Activated T-cell treated with anti-CD3 and anti-CD28 coated beads, Interleukin-2, amount 50 U/mL, for 24 hours (primary cell): ENCODE results near the gene IL37.
A peak's percentile ranks its signal among the peaks of the same experiment; 100 is the strongest.

Experiments used
- DNase-seq: peaks from one replicate; pipeline ENCODE4 v3.0.0-alpha.2; 2020
- H3K27ac Mint-ChIP-seq: 2 replicates; pipeline ENCODE4 v1.8.0; 2020; ENCODE audit warnings: mild to moderate bottlenecking, mixed read lengths
- H3K27me3 Mint-ChIP-seq: 2 replicates; pipeline ENCODE4 v1.8.0; 2020; ENCODE audit warnings: mixed read lengths
- H3K36me3 Mint-ChIP-seq: 2 replicates; pipeline ENCODE4 v1.8.0; 2020; ENCODE audit warnings: low read depth, mixed read lengths
- H3K4me1 Mint-ChIP-seq: 2 replicates; pipeline ENCODE4 v1.8.0; 2020; ENCODE audit warnings: low read depth, mixed read lengths
- H3K4me3 Mint-ChIP-seq: 2 replicates; pipeline ENCODE4 v1.8.0; 2020; ENCODE audit warnings: mild to moderate bottlenecking, moderate library complexity, mixed read lengths
- H3K9me3 Mint-ChIP-seq: 2 replicates; pipeline ENCODE4 v1.8.0; 2020; ENCODE audit warnings: mixed read lengths

The IL37 gene, protein sequence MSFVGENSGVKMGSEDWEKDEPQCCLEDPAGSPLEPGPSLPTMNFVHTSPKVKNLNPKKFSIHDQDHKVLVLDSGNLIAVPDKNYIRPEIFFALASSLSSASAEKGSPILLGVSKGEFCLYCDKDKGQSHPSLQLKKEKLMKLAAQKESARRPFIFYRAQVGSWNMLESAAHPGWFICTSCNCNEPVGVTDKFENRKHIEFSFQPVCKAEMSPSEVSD

DNA sequence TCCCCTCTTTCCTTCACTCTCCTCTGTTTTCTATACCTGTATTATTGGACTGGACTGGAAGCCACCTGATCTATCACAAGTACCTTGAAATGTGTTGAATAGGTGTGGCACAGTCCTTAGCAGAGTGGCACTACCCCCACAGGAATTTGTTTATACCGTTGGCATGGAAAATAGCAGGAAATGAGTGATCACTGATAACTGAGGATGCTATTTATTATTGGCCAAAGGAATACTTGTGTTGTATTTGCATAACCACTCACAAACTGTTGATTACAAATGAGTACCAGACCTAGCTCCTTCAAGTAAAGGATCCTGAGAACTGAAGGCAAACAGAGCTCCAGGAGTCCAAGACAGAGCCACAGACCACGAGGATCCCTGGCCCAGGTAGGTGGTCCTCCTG lies at the start of gene IL37:
IL37 (plus strand) TSS at position 301 of the 400 bp plus-strand sequence. CDS start 1,848 bp downstream, outside the sequence.
- no peak for DNase-seq
- Mint-ChIP-seq H3K9me3 (no peaks in the 10 kb centered on the region), H3K4me1 (peaks cover 14% of the 10 kb centered on the region), H3K27me3 (no peaks in the 10 kb centered on the region), H3K36me3 (no peaks in the 10 kb centered on the region), H3K4me3 (no peak within 1 kb of the TSS), H3K27ac (no peak within 1 kb of the TSS)

DNA sequence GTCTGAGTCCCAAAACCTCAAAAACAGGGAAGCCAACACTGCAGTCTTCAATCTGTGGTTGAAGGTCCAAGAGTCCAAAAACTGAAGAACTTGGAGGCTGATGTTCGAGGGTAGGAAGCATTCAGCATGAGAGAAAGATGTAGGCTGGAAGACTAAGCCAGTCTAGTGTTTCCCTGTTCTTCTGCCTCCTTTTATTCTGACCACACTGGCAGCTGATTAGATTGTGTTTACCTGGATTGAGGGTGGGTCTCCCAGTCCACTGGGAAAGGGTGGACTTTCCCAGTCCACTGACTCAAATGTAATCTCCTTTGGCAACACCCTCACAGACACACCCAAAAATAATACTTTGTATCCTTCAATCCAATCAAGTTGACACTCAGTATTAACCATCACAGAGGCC lies 46.9 kb upstream of the IL37 start:
- DNase-seq: no peak
- Mint-ChIP-seq H3K9me3 (peaks cover 9% of the 10 kb centered on the region), H3K4me3 (no peak overlapping the region), H3K27me3 (peaks cover 11% of the 10 kb centered on the region), H3K4me1 (no peaks in the 10 kb centered on the region), H3K27ac (no peak overlapping the region), H3K36me3 (peaks cover 4% of the 10 kb centered on the region)

DNA sequence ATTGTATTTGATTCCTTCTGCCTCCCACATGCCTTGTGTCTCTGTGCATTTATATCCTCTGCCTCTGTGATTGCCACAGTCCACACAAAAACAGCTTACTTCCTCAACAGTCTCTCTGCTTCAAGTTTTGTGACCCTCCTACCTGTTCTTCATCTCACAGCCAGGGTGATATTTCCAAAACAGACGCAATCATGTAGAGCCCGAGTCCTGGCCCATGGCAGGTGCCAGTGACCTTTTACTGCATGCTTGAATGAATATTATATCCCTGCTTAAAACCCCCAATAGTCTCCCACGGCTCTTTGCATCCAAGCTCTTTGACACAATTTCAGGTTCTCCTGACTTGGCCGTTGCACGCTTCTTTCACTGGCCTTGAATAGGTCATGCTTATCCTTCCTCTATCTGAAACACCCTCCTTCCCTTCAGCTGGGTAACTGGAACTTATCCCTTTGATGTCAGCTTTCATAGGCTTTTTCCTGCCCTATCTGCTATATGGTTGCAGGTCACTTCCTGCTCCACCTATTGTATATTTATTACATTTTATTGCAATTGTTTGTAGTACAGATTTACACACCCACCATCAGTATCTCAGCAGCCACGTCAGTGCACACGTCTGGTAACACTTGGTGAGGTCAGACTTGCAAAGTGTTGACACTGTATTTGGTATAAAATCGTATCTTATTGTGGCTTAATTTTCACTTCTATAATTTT lies 44.7 kb upstream of the IL37 start:
- no peak for DNase-seq
- Mint-ChIP-seq H3K36me3 (no peaks in the 10 kb centered on the region), H3K9me3 (no peaks in the 10 kb centered on the region), H3K27me3 (peaks cover 25% of the 10 kb centered on the region), H3K4me3 (no peak overlapping the region), H3K4me1 (no peaks in the 10 kb centered on the region), H3K27ac (no peak overlapping the region)

DNA sequence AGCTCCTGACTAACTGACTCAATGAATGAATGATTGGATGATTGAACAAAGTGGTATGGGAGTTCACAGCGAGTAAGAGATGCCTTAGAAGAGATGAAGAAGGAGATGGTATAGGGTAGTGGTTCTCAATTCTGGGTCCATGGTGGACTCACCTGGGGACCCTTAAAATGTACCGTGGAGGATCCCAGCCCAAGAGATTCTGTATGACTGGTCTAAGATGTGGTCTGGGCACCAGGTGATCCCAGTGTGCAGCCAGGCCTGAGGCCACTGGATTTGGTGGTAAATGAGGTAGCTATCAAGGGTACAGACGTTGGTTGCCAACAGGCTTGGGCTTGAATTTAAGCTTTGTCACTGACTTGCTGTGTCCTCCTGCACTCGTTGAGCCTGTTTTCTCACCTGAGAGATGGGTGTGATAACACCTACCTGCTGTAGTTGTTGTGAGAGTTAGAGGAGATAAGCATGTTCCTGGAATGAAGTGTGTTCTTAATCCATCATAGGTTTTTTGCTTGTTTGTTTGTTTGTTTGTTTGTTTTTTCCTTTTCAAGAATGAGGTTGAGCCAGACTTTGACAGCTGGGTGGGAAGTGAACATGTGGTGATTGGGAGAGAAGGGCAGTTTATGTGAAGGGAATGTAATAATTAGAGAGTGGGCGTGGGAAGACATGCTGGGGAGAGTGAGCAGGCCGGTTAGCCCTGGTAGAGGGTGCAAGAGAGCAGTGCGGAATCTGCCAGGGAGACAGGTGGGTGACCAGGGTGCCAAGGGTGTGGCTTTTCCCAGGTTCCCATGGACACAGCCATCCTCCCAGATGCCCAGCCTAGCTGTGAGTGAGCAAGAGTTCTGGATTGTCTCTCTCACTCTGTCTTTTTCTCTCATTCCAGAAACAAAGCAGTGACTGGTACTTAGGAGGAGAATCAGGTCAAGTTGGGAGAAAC lies 43.0 kb upstream of the IL37 start:
- Mint-ChIP-seq H3K9me3 (no peaks in the 10 kb centered on the region), H3K4me1 (no peaks in the 10 kb centered on the region), H3K27ac (no peak overlapping the region), H3K36me3 (no peaks in the 10 kb centered on the region), H3K4me3 (no peak overlapping the region), H3K27me3 (peaks cover 27% of the 10 kb centered on the region)
- DNase-seq: no peak

DNA sequence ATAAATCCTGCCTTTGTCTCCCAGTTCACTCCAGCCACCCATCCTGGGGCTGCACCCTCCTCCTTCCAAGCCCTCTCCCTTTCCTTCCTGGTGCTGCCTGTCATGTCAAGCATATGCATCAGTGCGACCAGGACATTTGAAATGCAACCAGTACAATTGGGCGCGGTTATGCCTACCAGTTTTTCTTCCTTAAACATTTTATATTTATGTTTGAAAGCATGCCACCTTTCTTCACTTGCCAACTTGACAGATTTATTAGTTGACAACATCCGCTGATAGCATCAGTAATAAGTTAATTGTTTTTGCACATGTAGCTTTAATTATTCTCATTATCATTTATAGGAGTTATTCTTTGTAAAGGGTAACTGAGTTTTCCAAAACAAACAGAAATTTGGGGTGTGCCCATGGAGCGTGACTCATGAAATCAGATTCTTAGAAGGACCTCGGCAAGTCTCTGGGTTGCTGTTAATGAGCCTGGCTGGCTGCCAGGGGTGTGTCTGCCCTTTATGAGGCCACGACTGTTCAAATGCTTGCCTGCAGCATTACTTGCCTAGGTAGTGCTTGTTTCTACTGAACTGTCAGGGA lies 41.6 kb upstream of the IL37 start:
- Mint-ChIP-seq H3K4me3 (no peak overlapping the region), H3K9me3 (no peaks in the 10 kb centered on the region), H3K36me3 (no peaks in the 10 kb centered on the region), H3K27ac (no peak overlapping the region), H3K4me1 (no peaks in the 10 kb centered on the region), H3K27me3 (peaks cover 27% of the 10 kb centered on the region)
- no peak for DNase-seq

DNA sequence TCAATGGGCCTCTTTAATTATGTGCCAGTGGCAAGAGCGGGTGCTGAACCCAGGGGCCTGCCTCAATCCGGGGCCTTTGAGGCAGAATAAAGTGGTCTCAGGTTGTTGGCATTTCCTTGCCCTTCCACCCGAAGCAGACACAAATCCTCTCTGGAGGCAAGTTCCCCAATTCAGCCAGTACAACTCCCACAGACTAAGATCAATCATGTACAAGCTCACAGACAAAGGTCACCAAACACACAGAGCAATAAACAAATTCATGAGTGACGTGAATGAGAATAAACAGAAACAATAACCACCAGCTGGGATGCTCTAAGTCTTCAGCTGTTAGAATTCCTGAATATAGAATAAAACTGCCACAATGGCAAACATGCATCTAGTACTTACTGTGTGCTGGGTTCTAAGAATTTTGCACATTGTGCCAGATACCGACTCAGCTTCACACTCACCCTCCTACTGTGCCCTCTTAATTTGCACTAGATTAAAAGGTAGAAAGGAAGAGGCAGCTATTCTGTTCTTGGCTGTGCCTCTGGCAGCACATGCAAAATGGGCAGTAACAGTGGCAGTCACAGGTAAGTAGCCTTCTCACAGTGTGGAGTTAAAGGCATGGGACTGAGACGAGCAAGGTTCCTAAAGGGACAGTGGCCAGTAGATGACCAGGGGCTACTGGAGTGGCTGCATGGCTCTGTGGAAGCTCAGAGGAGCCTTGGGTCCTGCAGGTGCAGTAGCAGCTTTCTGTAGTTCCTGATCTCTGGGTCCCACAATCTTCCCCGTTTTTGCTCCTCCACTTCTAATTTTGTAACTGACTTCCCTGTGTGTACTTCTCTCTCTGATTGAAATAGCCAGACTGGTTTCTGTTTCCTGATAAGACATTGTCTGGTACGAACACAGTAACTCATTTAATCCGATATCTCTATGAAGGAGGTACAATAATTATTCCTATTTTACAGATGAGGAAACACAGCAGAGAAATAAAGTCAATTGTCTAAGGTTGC lies 39.8 kb upstream of the IL37 start:
- no peaks in the 10 kb centered on the region for H3K36me3 Mint-ChIP-seq
- H3K4me3 Mint-ChIP-seq: no peak overlapping the region

DNA sequence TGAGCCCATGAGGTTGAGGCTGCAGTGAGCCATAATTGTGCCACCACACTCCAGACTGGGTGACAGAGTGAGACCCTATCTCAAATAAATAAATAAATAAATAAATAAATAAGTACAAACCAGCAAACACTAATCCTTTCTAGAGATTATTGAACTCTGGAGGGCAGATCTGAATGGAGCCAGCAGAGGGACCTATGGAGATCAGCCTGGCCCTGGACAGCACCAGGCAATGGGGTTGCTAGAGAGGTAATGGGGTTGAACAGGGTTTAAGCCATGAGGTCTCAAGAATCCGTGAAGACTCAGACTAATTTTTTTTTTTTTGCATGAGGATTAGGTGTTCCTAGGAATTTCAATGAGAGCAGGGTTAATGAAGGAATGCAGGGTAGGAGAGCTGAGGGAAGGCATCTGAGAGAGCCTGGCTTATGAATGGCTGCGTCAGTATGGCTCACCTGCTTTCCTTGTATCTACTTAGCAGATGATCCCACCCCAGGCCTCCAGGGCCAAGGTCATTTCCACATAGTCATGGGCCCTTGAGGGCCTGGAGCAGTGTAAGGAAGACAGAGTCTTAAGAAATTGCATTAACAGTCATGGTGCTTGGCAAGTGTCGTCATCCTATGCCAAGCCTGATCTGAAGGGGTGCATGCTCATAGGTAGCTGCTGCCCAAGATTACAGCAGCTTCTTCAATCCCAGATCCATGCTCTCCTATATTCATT lies 34.6 kb upstream of the IL37 start:
- no peaks in the 10 kb centered on the region for H3K9me3 Mint-ChIP-seq
- H3K36me3 Mint-ChIP-seq: no peaks in the 10 kb centered on the region
- H3K4me3 Mint-ChIP-seq: no peak overlapping the region
- H3K4me1 Mint-ChIP-seq: peaks cover 21% of the 10 kb centered on the region
- no peak for DNase-seq
- H3K27me3 Mint-ChIP-seq: peaks cover 2% of the 10 kb centered on the region
- H3K27ac Mint-ChIP-seq: no peak overlapping the region

More for the DNA sequence above, 39.8 kb upstream of the IL37 start:
- no peak for DNase-seq
- Mint-ChIP-seq H3K27ac (no peak overlapping the region), H3K27me3 (peaks cover 27% of the 10 kb centered on the region), H3K4me1 (no peaks in the 10 kb centered on the region), H3K9me3 (no peaks in the 10 kb centered on the region)

DNA sequence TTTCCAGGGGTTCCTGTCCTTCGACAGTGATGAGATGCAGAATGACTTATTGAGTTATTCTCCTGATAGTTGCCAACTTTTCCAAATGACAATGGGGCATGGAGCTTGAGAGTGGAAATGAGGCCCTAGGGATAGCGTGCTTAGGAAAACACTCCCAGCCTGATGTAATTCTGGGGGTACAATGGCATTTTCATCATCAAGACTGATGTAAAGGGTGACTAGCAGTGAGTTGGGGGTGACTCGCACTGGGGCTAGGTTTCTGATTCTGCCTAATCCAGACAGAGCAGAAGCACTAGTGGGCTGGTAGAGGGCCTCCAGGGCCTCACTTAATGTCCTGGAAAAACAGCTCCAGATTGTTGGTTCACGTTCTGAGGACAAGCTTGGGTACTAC lies 34.0 kb upstream of the IL37 start:
- Mint-ChIP-seq H3K36me3 (no peaks in the 10 kb centered on the region), H3K4me1 (peaks cover 23% of the 10 kb centered on the region), H3K27me3 (no peaks in the 10 kb centered on the region), H3K9me3 (no peaks in the 10 kb centered on the region), H3K4me3 (no peak overlapping the region), H3K27ac (no peak overlapping the region)
- DNase-seq: no peak

DNA sequence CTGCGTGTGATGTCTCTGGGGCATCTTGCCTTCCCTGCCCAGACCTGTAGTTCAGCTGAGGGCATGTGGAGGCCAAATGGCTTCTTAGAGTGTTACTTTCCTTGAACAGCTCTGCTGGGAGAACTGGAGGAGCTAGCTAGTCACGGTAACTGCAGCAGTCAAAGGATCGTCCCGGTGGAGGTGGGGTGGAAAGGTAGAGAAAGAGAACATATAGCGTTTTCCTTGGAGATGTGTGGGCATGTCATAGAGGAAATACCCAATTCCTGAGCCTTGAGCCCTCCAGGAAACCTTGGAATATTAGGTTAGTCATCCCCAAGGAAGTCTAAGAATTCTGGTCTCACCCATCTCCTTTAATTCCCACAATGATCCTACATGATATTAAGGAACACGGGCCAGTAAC lies 33.5 kb upstream of the IL37 start:
- H3K4me1 Mint-ChIP-seq: peaks cover 23% of the 10 kb centered on the region
- H3K36me3 Mint-ChIP-seq: no peaks in the 10 kb centered on the region
- no peak overlapping the region for H3K27ac Mint-ChIP-seq
- no peaks in the 10 kb centered on the region for H3K9me3 Mint-ChIP-seq
- no peaks in the 10 kb centered on the region for H3K27me3 Mint-ChIP-seq
- no peak for DNase-seq
- H3K4me3 Mint-ChIP-seq: no peak overlapping the region

DNA sequence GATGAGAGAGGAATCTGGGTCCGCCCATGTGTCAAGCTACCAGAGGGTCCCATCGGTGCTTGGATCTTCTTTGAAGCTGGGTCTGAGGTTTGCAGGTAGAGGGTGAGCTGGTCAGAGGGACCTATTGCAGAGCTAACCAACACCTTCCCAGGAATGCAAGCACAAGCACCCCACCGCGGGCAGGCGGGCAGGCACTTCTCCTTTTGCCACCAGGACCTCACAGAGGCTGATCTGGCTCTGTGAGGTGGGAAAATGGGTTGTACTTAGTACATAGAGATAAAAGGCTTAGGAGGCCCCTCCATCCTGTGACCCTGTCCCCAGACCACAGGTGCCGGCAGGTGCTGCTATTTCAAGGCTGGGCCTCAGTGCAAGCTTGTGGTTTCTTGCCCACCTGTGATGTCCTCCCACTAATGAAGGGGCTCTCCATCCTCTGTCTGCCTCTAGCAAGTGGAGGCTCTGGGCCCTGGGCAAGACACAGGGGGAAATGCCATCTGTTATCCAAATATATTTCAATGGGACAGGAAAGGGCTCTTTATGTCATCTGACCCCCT lies 31.4 kb upstream of the IL37 start:
- H3K27ac Mint-ChIP-seq: peak overlapping the region; percentile 51
- DNase-seq: no peak
- no peaks in the 10 kb centered on the region for H3K9me3 Mint-ChIP-seq
- no peaks in the 10 kb centered on the region for H3K27me3 Mint-ChIP-seq
- no peak overlapping the region for H3K4me3 Mint-ChIP-seq
- peaks cover 23% of the 10 kb centered on the region for H3K4me1 Mint-ChIP-seq
- H3K36me3 Mint-ChIP-seq: no peaks in the 10 kb centered on the region

DNA sequence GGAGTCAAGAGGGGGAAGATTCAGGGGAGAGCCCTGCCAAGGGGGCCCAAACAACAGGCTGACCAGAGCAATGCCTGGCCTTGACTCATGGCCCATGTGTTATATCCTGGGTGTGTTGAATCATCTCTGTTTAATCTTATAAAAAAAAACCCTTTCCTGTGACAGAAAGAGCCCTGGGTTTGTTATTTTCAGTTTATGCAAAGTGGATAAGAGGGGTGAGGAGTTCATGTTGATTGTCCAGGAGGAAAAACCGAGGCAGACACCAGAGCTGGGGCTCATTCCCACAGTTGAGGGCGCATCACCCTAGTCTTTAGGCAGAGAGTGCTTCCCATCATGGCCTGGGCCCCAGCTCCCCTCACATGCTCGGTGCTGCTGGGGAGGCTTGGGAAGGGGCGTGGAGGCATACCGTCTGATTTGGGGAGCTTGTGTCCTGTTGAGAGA lies 30.9 kb upstream of the IL37 start:
- no peaks in the 10 kb centered on the region for H3K9me3 Mint-ChIP-seq
- H3K4me1 Mint-ChIP-seq: peaks cover 29% of the 10 kb centered on the region
- peak overlapping the region; percentile 51 for H3K27ac Mint-ChIP-seq
- H3K27me3 Mint-ChIP-seq: no peaks in the 10 kb centered on the region
- no peak overlapping the region for H3K4me3 Mint-ChIP-seq
- no peak for DNase-seq
- no peaks in the 10 kb centered on the region for H3K36me3 Mint-ChIP-seq

DNA sequence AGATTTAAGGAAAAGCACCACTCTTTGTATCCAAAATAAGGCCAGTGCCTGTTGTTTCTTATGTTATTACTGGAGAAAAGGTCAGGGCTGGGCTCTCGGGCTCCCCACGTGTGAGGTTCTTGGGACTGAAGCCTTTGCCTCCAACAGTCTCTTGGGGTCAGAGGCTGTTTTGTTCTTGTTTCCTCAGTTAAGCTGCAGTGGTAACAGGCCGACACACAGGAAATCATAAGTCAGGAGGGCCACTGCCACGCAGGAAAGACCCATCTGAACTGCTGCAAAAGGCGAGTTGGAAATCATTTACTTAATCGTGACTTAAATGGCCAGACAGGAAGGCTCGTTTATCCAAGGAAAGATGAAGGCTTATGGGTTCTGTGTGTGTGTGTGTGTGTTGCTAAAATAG lies 30.3 kb upstream of the IL37 start:
- Mint-ChIP-seq H3K4me3 (no peak overlapping the region), H3K36me3 (no peaks in the 10 kb centered on the region), H3K27me3 (no peaks in the 10 kb centered on the region), H3K27ac (peak overlapping the region; percentile 51), H3K9me3 (no peaks in the 10 kb centered on the region), H3K4me1 (peaks cover 31% of the 10 kb centered on the region)
- DNase-seq: no peak
